ENCODE results near the gene HUS1.
"Not testable (repeated sequence)": the region's sequence is repeated elsewhere in the genome, so short reads cannot be mapped to it uniquely, and the experiment has no call there.

HUS1 gene

DNA sequence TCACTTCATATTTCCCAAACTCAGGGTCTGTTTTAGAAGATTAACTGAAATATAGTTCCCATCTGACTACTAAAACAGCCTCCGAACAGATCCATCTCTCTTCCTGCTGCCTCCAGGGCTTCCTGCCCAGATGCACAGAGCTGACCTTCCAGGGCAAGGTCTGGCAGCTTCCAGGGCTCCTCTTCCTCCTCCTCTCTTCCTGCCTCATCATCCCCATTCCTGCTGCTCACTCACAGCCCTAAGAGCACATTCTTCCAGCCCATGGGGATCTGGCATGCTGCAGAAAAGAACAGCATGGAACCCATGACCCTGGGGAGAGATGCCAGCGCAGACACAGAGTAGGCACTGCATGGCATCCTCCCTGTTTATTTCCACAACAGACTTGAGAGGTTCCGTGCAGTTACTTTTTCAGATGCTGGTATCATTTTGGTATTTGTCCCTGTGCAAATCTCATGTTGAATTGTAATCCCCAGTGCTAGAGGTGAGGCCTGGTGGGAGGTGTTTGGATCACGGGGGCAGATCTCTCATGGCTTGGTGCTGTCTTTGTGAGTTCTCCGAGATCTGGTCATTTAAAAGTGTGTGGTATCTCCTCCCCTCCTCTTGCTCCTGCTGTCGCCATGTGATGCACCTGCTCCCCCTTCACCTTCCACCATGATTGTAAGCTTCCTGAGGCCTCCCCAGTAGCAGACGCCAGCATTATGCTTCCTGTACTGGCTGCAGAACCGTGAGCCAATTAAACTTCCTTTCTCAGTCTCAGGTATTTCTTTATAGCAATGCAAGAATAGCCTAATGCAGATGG lies 35.5 kb downstream of the HUS1 start:
- no peak for DNase-seq

DNA sequence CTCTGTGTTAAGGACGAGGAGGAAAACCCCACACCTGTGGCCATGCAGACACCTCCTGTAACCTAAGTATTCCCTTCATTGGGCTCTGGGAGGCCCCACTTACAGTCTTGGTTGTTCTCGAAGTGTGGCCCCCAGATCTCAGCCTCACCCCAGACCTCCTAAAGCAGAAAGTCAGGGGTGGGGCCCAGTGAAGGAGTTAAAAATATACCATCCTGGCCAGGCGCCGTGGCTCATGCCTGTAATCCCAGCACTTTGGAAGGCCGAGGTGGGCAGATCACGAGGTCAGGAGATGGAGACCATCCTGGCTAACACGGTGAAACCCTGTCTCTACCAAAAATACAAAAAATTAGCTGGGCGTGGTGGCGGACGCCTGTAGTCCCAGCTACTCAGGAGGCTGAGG lies 36.8 kb downstream of the HUS1 start:
- not testable (repeated sequence) for DNase-seq

DNA sequence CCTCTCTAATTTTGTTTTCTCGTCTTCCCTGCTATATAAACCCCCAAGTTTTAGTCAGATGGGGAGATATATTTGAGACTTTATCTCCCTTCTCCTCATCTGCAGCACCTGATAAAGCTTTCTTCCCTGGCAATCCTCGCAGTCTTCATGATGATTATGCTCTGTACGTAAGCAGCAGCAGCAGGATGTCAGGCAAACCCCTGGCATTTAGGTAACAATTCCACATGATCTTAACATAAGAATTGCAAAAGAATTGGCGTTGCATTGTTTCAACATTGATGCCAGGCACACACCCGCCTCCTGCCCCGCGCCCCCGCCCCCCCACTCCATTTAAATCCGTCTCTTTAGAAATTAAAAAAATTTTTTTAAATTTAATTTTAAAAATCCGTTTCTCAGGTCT lies 37.3 kb downstream of the HUS1 start:
- DNase-seq = no peak

DNA sequence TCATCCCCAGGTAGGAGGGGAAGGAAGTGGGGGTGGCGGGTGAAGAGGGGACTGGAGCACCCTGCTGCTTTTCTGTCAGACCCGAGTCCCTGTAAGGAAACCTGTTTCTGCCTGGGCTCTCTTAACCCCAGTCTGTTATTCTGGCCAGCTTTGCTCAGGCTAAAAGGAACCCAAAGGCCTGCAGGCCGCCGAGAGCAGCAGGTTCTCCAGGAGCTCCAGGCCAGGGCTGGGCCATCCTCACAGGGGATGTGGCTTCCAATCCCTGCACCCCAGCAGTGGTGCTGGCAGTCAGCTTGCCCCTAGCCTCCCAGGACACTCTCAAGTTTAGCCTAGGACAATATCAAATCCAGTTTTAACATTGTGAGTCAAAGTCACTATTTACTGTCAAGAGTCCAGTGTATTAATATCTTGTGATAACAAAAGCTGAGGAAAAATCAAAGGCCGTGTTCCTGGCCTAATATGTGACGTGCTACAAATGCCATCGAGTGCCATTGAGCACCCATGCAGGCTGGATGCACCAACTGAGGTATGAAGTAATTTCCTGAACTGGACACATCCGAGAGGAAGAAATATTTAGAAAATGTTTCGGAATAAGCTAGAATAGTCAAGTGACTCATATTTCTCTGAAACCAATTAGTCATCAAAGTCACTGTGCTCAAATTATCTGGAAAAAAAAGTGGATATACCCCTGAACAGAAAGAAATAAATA lies 38.1 kb downstream of the HUS1 start:
- DNase-seq = no peak

DNA sequence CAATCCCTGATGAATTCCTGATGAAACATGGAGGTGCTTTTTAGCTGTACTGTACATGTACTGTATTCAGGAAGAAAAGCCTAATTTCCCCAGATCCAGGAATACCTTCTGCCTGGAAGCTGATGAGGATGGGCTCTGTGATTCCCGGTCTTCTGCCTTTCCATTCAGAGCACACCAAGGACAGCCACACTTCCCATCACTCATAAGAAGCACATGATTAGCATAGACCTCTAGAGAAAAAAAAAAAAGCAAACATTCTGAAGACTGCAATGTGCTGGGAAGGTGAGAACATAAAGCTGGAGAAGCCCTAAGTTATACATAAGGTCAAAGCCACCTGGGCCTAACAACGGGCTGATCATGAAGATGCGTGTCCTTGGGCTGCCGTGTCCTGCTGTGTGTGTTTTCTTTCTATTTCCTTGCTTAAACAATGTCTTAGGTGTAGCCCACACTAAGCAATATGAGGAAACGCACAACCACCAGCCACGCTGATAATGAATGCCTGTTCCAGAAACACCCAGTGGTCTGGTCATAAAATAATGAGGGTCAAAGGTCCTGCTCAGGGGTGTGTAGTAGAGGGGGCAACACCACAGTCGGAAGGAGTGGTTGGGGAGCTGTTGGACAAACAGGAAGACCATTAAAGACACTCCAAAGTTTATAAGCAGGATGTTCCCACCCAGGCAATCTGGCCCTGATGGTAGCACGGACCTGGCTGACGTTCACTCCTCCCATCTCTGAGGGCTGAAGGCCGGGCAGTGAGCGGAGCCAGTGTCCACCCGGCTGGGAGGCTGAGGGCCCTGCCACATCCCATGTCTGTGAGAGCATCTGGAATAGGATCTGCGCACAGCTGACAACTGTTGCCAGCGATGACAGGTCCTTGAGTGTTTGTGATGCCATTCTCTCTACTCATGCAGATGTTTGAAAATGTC lies 39.1 kb downstream of the HUS1 start:
- no peak for DNase-seq

- DNase-seq = no peak
Observed at GRCh38 chr7:47939425-47940036, 39.9 kb downstream of the HUS1 start.

DNA sequence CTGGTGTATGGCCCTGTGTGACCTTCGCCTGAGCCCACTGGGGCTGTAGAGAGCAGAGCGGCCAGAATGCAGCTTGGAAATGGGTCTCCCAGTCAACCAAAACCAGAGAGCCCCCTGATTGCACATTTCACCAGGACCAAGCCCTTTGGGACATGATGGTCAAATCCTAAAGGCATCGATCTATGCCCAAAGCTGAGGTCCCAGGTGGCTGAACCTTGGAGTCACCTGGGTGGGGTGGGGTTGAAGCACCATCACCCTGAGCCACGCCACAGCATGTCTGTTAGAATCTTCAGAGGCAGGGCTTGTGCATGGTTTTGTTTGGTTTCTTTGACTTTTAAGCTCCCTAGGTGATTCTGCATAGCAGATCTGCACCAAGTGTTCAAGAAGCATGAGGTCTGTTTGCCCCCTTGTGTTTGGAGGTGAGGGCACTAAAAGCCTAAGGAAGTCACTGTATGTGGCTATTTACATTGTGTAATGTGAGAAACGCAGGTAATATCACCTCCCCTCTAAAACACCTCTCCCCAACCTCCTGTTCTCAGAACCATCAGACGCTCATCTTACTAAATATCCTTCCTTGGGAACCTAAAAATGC lies 40.7 kb downstream of the HUS1 start:
- no peak for DNase-seq

GRCh38 chr7:47937711-47938573 lies 41.5 kb downstream of the HUS1 start:
- DNase-seq = no peak

DNA sequence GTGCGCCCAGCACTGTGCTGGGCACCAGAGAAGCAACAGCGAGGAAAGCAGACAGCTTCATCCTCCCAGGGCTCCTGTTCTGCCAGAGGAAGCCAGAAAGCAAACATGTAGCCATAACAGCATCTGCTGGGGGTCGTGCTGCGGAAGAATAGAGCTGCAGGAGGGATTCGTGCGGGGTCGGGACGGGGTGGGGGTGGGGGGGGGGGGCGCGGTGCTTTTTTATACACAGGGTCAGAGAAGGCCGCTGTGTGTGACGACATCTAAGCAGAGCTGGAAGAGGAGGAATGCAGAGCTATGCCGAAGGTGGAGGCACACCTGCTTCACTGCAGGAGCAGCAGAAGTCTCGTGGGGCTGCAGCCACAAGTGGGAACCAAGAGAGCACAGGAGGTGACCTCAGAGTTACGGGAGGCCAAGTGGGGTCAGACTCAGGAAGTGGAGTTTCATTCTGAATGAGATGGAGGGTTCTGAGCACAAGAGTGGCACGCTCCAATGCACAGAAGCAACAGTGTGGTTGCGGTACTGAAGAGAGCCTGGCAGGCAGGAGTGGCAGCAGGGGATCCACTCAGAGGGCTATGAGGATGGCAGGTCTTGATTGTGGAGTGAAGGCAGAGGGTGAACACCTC lies 42.2 kb downstream of the HUS1 start:
- no peak for DNase-seq

DNA sequence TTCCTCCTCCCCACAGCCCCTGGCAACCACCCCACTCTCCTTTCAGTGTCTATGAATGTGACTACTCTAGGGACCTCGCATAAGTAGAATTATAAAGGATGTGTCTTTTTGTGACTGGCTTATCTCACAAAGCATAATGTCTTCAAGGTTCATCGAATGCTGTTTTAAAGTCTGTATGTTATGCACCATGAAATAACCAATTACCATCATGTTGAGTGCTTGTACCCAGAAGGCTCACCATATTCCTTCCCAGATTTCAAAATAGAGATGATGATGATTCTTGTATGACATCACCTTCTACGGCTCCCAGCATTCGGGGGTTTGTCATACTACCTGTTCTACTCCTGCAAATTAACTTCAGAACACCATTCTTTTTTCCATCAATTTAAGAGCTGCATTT lies 43.1 kb downstream of the HUS1 start:
- no peak for DNase-seq

DNA sequence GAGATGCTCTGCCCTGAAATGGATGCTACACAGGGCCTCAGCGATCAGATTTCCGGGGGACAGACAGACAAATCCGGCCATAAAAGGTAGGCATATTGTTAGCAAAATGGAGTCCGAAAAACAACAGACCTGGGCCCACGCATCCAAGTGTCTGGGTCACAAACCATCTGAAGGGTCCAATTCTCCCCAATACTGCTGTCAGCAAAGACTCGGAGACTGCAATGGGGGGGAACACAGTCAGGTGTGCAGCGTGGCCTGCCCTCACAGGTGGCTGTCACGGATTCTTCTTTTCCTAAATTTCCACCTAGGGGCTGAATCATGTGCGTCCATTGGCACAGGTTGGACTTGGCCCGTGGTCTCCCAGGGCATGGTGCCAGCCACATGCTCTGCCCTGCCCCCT lies 44.1 kb downstream of the HUS1 start:
- no peak for DNase-seq

- DNase-seq = no peak
Observed at GRCh38 chr7:47934831-47935230, 44.6 kb downstream of the HUS1 start.

GRCh38 chr7:47933215-47933614 lies 46.2 kb downstream of the HUS1 start:
- no peak for DNase-seq

DNA sequence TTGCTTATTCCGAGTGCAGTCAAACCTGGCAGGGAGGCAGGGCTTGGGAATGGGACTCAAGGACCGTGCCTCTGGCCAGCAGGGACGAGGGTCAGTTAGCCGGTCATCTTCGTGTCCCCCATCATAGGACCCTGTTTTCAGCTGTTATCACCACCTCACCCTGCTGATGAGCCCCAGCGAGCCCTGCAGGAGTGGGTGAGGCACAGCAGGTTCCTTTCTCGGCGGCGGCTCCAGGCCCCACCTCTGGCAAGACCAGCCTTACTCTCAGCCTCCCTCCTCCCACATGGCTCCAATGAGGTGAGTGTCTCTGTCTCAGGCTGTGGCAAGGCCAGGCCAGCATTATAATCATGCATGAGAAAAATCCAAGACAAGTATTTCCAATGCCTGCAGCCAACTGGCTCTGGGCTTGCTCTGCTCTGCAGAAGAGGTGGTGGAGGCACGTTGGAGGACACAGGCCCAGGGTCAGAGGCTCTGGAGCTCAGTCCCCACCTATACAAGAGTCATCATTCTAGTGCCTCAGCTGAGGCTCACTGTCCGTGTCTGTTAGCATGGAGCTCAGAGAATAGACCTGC lies 46.9 kb downstream of the HUS1 start:
- no peak for DNase-seq

GRCh38 chr7:47932016-47932415 lies 47.4 kb downstream of the HUS1 start:
- DNase-seq = no peak

GRCh38 chr7:47931005-47932004 lies 48.1 kb downstream of the HUS1 start:
- DNase-seq = no peak

GRCh38 chr7:47924266-47924665 lies 55.1 kb downstream of the HUS1 start:
- DNase-seq = no peak

DNA sequence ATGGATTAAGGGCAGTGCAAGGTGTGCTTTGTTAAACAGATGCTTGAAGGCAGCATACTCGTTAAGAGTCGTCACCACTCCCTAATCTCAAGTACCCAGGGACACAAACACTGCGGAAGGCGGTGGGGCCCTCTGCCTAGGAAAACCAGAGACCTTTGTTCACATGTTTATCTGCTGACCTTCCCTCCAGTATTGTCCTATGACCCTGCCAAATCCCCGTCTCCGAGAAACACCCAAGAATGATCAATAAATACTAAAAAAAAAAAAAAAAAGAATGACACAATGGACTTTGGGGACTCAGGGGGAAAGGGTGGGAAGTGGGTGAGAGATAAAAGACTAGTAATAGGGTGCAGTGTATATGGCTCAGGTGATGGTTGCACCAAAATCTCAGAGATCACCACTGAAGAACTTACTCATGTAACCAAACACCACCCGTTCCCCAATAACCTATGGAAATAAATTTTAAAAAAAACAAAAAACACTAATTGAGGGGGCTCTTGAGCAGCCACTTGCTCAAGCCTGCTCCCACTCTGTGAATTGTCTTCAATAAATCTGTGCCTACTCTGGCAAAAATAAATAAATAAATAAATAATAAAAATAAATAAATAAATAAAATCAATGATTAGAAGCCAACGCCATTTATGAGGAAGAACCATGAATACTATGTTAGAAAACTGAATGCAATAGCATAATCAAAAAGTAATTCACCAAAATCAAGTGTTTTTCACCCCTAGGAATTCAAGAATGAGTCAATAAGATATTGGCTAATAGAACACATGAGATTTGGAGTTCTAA lies 56.1 kb downstream of the HUS1 start:
- DNase-seq = not testable (repeated sequence)
